ENCODE data around the gene D2HGDH. TPM values are rescaled to one million over a fixed set of nuclear protein-coding genes. Genes with fewer than 3 reads are reported as not detected.

D2HGDH gene
- total and polyA plus RNA-seq, 2 of the 13 experiments (the other 11 are each of a cell fraction or from before 2014, with no cell fraction given): 19.2 to 20.3 TPM

GRCh38 chr2:241734208-241734466, 293 bp upstream of the D2HGDH start (continued):
- TF ChIP-seq ZBTB38 (CRISPR knock-in tag; IDR thresholded peaks at IDR 0.05) (0 out of 2 replicates have a peak, but pooled peaks have one; percentile 12), ZNF367 (CRISPR knock-in tag; IDR thresholded peaks at IDR 0.05; ENCODE audit: borderline replicate concordance) (no peak), ZNF614 (CRISPR knock-in tag; IDR thresholded peaks at IDR 0.05; ENCODE audit: borderline replicate concordance) (no peak), SPEN (CRISPR knock-in tag; IDR thresholded peaks at IDR 0.05; ENCODE audit: low read depth) (no peak), ZNF101 (CRISPR knock-in tag; IDR thresholded peaks at IDR 0.05; ENCODE audit: borderline replicate concordance, low read depth) (no peak), PHF8 (CRISPR knock-in tag; IDR thresholded peaks at IDR 0.05) (peak; percentile 72), ZFAT (CRISPR knock-in tag; conservative IDR thresholded peaks at IDR 0.05) (no peak), ZNF883 (CRISPR knock-in tag; IDR thresholded peaks at IDR 0.05; ENCODE audit: not compliant biosample characterization) (no peak), PCBP1 (IDR thresholded peaks at IDR 0.05; ENCODE audit: borderline replicate concordance, low read depth, low read length) (no peak), E2F1 (CRISPR knock-in tag; IDR thresholded peaks at IDR 0.05) (no peak), ZNF761 (CRISPR knock-in tag; conservative IDR thresholded peaks at IDR 0.05) (no peak; the same call in 1 of the 2 replicates), ZSCAN21 (CRISPR knock-in tag; IDR thresholded peaks at IDR 0.05; ENCODE audit: borderline replicate concordance) (no peak), ZSCAN29 (CRISPR knock-in tag; conservative IDR thresholded peaks at IDR 0.05) (no peak), ZNF3 (CRISPR knock-in tag; IDR thresholded peaks at IDR 0.05) (no peak), CAMTA2 (CRISPR knock-in tag; IDR thresholded peaks at IDR 0.05; ENCODE audit: borderline replicate concordance) (no peak), ZNF891 (CRISPR knock-in tag; IDR thresholded peaks at IDR 0.05) (no peak), MLXIP (CRISPR knock-in tag; IDR thresholded peaks at IDR 0.05; ENCODE audit: borderline replicate concordance) (no peak)
- TF ChIP-seq, protein P1, sequence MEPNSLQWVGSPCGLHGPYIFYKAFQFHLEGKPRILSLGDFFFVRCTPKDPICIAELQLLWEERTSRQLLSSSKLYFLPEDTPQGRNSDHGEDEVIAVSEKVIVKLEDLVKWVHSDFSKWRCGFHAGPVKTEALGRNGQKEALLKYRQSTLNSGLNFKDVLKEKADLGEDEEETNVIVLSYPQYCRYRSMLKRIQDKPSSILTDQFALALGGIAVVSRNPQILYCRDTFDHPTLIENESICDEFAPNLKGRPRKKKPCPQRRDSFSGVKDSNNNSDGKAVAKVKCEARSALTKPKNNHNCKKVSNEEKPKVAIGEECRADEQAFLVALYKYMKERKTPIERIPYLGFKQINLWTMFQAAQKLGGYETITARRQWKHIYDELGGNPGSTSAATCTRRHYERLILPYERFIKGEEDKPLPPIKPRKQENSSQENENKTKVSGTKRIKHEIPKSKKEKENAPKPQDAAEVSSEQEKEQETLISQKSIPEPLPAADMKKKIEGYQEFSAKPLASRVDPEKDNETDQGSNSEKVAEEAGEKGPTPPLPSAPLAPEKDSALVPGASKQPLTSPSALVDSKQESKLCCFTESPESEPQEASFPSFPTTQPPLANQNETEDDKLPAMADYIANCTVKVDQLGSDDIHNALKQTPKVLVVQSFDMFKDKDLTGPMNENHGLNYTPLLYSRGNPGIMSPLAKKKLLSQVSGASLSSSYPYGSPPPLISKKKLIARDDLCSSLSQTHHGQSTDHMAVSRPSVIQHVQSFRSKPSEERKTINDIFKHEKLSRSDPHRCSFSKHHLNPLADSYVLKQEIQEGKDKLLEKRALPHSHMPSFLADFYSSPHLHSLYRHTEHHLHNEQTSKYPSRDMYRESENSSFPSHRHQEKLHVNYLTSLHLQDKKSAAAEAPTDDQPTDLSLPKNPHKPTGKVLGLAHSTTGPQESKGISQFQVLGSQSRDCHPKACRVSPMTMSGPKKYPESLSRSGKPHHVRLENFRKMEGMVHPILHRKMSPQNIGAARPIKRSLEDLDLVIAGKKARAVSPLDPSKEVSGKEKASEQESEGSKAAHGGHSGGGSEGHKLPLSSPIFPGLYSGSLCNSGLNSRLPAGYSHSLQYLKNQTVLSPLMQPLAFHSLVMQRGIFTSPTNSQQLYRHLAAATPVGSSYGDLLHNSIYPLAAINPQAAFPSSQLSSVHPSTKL (CRISPR knock-in tag; IDR thresholded peaks at IDR 0.05): no peak
- TF ChIP-seq, protein P2, sequence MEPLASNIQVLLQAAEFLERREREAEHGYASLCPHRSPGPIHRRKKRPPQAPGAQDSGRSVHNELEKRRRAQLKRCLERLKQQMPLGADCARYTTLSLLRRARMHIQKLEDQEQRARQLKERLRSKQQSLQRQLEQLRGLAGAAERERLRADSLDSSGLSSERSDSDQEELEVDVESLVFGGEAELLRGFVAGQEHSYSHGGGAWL (CRISPR knock-in tag; IDR thresholded peaks at IDR 0.05): peak; percentile 13; the same call in 1 of the 2 replicates
- TF ChIP-seq, protein P3, sequence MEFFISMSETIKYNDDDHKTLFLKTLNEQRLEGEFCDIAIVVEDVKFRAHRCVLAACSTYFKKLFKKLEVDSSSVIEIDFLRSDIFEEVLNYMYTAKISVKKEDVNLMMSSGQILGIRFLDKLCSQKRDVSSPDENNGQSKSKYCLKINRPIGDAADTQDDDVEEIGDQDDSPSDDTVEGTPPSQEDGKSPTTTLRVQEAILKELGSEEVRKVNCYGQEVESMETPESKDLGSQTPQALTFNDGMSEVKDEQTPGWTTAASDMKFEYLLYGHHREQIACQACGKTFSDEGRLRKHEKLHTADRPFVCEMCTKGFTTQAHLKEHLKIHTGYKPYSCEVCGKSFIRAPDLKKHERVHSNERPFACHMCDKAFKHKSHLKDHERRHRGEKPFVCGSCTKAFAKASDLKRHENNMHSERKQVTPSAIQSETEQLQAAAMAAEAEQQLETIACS (CRISPR knock-in tag; IDR thresholded peaks at IDR 0.05): no peak
- TF ChIP-seq, protein P4, sequence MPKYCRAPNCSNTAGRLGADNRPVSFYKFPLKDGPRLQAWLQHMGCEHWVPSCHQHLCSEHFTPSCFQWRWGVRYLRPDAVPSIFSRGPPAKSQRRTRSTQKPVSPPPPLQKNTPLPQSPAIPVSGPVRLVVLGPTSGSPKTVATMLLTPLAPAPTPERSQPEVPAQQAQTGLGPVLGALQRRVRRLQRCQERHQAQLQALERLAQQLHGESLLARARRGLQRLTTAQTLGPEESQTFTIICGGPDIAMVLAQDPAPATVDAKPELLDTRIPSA (CRISPR knock-in tag; IDR thresholded peaks at IDR 0.05; ENCODE audit: borderline replicate concordance): no peak

All from HepG2 (cell line).